DLD1 (cell line): ENCODE measurements around the gene CEP112.
"Not testable (repeated sequence)": the region's sequence is repeated elsewhere in the genome, so short reads cannot be mapped to it uniquely, and the experiment has no call there.

Experiments used
- in situ Hi-C: cut with HindIII; loops from 2 replicates; pipeline ENCODE4 v1.10.0; 2017; ENCODE audit warnings: low sequenced_read_pairs

Gene CEP112

DNA sequence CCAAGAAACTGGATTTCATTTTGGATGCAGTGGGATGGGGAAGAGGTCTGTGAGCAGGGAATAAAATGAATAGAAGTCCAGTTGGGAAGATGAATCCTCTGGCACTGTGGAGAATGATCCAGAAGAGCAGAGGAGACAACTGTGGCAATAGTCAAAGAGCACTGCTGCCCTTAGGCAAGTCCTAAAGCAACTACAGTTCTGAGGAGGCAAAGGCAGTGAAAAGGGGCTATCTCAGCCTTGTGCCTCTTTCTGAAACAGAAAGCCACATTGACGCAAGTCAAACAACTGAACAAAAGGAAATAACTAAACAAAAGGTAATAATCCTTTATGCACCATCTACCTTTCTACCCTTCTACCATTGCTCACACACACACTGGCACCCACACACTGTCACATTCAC is 392.5 kb downstream of the CEP112 start:
- in situ Hi-C loops = no loop called here

DNA sequence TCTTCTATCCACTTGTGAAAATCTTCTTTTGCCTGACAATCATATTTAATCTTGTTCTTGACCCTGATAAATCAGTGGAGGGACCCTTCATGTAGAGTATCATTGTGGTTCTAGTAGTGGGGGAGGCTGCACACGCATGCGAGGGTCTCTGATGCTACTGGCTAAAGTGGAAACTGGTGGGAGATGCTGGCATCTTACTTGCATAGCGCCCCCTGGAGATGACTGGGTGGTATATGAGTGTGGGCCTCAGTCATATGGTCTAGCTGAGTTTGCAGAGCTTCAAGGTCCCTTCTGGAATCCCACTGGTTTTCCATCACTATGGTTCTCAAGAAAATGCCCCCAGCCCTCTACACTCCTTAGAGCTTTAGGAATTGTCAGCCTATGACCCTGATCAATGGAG is 394.1 kb downstream of the CEP112 start:
- in situ Hi-C loops = no loop called here

DNA sequence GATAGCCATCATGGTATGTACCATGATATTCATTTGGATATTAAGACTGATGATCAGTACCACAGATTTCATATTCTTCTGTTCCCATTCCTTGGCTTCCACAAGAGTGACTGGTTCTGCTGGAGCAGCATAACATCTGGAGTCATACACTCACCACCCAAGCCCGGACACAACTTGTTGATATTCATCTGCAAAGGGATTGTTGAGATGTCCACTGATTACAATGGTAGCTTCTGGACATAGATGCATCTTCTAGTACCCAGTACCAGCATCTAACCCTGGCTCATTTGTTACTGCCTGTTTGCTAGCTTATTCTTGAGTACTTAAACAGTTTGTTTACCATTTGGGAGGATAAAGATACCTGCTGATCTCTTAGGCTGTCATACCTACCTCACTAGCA is 394.8 kb downstream of the CEP112 start:
- in situ Hi-C loops = no loop called here

DNA sequence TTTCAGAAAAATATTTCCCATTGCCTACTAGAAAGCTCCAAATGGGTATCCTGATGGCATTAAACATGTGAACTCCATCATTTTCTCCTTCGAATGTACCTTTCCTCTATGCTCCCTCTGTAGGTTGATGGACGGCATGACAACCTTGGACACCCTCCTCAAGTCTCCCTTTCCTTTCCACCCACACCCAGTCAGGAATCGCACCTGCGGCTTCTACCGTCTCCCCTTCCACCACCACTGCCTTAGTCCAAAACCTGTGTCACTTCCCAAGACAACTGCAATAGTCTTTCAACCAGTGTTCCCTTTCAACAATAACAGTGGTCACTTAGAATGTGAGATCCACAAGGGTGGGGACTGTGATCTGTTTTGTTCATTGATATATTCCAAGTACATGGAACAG is 397.4 kb downstream of the CEP112 start:
- in situ Hi-C loops = no loop called here

GRCh38 chr17:65790241-65790640 is 401.7 kb downstream of the CEP112 start:
- in situ Hi-C loops = no loop called here

DNA sequence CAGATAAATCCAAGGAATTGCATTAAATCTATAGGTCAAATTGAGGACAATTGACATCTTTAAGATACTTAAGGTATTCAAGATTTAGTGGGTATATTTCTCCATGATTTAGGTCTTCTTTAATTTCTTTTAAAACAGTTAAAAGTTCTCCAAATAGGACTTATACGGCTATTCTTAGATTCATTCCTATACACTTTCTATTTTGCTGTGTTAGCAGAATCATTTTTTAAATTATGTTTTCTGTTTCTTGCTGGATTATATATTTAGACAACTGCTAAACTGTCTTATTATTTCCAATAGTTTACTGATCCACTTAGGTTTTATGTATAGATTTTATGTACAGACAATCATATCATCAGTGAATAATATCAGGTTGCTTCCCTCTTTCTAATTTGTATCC is 404.4 kb downstream of the CEP112 start:
- in situ Hi-C loops = no loop called here

DNA sequence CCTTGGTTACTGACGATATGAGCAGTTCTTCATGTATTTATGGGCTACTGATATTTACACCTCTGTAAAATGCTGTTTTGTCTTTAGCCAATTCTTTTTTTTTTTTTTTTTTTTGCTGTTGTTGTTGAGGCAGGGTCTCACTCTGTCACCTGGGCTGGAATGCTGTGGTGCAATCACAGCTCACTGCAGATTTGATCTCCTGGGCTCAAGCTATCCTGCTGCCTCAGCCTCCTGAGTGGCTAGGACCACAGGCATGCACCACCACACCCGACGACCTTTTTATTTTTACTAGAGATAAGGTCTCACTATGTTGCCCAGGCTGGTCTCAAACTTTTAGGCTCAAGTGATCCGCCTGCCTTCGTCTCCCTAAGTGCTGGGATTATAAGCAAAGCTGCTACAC is 405.5 kb downstream of the CEP112 start:
- in situ Hi-C loops = no loop called here

GRCh38 chr17:65785109-65785508 is 406.8 kb downstream of the CEP112 start:
- in situ Hi-C loops = no loop called here

DNA sequence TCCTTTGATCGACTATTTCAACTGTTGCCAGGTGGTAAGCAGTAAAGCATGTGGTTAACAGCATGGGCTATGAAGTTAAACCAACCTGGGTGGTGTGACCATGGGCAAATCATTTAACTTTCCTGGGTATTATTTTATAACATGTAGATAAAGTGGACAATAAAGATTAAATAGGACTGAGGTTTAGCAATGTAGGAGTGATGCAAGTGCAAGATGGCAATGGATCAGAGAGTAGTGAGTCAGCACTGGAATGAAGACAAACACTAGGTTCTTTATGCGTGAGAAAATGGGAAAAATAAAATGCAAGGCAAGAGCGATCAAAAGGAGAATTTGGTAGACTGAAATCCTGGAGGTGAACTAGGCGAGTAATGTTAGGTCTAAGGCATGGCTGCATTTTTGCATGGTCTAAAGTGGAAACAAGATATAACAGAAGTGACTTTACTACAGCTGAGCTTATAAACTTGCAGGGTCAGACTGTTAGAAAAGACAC is 408.0 kb downstream of the CEP112 start:
- in situ Hi-C loops = no loop called here

DNA sequence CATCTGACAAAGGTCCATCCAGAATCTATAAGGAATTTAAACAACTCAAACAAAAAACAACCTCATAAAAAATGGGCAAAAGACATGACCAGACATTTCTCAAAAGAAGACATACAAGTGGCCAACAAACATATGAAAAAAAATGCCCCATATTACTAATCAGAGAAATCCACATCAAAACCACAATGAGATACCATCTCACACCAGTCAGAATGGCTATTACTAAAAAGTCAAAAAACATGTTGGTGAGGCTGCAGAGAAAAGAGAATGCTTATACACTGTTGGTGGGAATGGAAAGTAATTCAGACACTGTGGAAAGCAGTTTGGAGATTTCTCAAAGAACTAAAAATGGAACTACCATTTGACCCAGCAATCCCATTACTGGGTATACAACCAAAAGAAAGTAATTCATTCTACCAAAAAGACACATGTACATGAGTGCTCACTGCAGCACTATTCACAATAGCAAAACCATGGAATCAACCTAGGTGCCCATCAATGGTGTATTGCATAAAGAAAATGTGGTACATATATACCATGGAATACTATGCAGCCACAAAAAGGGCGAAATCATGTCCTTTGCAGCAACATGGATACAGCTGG is 409.7 kb downstream of the CEP112 start:
- in situ Hi-C loops = not testable (repeated sequence)

DNA sequence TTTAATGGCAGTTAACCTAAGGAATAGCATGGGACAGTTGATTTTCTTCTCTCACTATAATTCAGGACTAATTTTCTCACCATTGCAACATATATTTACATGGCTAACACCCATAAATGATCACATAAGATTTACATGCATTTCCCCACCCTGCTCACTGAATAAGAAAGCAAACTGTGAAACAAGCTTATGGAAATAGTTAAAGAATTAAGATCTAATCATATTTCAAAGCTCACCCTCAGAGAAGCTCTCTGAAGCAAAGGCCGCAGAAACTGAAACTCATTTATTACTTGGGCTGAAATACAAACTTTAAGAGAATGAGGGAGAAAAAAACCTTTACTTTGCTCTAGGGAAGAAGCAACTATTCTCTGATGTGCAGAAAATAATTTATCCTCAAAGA is 411.8 kb downstream of the CEP112 start:
- in situ Hi-C loops = no loop called here

- in situ Hi-C loops = no loop called here
These were observed 415.0 kb downstream of the CEP112 start for GRCh38 chr17:65776890-65777289.

DNA sequence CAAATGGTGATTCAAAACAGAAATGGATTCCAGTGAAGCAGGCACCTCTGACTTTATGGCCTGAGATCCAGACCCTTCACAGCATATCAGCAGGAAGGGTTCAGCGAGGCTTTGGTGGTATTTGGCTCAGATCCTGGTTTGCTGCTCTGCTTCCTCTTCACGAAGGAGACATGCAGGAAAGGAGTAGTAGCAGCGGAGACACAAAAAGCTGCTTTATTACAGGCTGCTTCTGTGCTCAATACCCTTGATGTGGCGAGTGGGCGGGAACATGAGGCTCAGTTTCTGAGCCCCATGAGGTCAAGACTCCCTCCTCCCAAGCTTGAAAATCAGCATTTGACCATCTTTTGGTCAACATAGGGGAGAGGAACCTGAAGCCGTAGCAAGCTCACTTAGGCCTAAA is 417.1 kb downstream of the CEP112 start:
- in situ Hi-C loops = no loop called here

- in situ Hi-C loops = no loop called here
These were observed 418.9 kb downstream of the CEP112 start for GRCh38 chr17:65772989-65773388.

DNA sequence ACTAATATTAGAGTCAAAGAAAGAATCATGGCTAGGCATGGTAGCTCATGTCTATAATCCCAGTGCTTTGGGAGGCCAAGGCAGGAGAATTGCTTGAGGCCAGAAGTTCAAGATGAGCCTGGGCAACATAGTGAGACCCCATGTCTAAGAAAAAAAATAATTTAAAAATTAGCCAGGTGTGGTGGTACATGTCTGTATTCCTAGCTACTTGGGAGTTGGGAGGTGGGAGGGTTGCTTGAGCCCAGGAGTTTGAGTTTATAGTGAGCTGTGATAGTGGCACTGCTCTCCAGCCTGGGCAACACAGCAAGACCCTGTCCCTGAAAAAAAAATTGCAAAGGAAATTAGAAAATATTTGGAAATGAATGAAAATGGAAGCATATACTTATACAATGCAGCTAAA is 420.2 kb downstream of the CEP112 start:
- in situ Hi-C loops = no loop called here

DNA sequence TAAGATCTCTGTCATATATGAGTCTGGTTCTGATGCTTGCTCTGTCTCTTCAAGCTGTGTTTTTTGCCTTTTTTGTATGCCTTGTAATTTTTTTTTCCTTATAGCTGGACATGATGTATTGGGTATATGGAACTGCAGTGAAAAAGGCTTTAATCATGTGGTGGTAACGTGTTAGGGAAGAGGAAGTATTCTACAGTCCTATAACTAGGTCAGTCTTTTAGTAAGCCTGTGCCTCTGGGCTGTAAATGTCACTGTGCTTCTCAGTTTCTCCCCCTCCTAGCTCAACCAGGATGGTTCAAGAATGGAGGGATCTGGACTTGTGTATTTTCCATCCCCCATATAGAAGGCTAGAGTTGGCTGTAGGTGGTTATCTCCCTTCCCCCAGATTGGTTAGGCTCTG is 428.1 kb downstream of the CEP112 start:
- in situ Hi-C loops = no loop called here

DNA sequence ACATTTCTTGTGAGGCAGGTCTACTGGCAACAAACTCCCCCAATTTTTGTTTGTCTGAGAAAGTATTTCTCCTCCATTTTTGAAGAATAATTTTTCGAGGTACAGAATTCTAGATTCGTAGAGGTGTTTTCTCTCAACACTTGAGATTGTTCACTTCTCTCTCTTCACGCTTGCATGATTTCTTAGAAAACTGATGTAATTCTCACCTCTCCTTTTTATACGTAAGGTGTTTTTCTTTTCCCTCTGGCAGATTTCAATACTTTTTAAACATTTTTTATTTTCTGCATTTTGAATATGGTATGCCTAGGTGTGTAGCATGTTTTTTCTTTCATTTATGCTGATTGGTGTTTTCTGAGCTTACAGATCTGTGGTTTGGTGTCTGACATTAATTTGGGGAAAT is 429.0 kb downstream of the CEP112 start:
- in situ Hi-C loops = no loop called here

GRCh38 chr17:65759532-65759931 is 432.4 kb downstream of the CEP112 start:
- in situ Hi-C loops = no loop called here

GRCh38 chr17:65756760-65757159 is 435.2 kb downstream of the CEP112 start:
- in situ Hi-C loops = no loop called here

- in situ Hi-C loops = no loop called here
These were observed 436.1 kb downstream of the CEP112 start for GRCh38 chr17:65755799-65756198.

- in situ Hi-C loops = no loop called here
These were observed 437.3 kb downstream of the CEP112 start for GRCh38 chr17:65754630-65755029.

- in situ Hi-C loops = no loop called here
These were observed 437.9 kb downstream of the CEP112 start for GRCh38 chr17:65754081-65754480.

DNA sequence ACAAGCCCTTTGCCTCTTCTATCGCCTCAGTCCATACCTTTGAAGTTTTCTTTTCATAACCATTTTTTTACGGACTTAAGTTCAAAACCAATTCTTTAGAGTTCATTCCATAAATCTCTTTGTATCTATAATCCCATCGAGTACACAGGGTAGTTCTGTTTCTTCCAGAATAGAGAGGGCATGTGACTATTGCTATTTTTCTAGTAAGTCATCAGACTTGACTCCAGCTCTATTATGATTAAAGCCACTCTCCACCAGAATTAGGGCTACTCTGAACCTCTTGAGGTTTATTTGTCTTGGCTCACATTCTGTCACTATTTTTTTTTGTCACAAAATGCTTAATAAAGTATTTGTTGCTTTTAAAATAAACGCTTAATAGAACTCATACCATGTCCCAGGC is 438.6 kb downstream of the CEP112 start:
- in situ Hi-C loops = no loop called here
